NB4 (cell line): Measurements from ENCODE around the gene NELFCD.

Experiments
- CTCF ChIP-seq: IDR thresholded peaks from one replicate; pipeline ENCODE4 v1.5.1; 2012; ENCODE audit warnings: low read depth, low read length
- POLR2A ChIP-seq: IDR thresholded peaks from 2 replicates; pipeline ENCODE4 v1.6.1; 2011; ENCODE audit warnings: mild to moderate bottlenecking; ENCODE audit not compliant: insufficient read length; ENCODE audit errors: extremely low read depth

GRCh38 chr20:59014680-59015389, 33.8 kb downstream of the NELFCD start:
- TF ChIP-seq CTCF: no peak
- TF ChIP-seq POLR2A: no peak
